GM21717 (cell line): Measurements from ENCODE around the gene CCDC195.

ENCODE experiments used
- ATAC-seq: cut with Tn5 transposase; IDR thresholded peaks from one replicate; pipeline ENCODE4 v1.9.1; 2021; ENCODE audit warnings: mild to moderate bottlenecking, moderate library complexity; ENCODE audit not compliant: unreplicated experiment

CCDC195 gene

GRCh38 chr2:224716201-224716600, at the start of gene CCDC195:
Gene CCDC195, minus strand, starts transcription at chr2:224716365. Its CDS starts 0 bp downstream, at chr2:224716365.
- no peak for ATAC-seq

- ATAC-seq = no peak
Measured at GRCh38 chr2:224764565-224765236, 48.5 kb upstream of the CCDC195 start.

GRCh38 chr2:224757934-224758548, 41.9 kb upstream of the CCDC195 start:
- no peak for ATAC-seq

GRCh38 chr2:224753743-224754540, 37.8 kb upstream of the CCDC195 start:
- ATAC-seq = no peak

- peak; percentile 52 for ATAC-seq
Measured at GRCh38 chr2:224751996-224752698, 36.0 kb upstream of the CCDC195 start.

GRCh38 chr2:224749136-224749535, 33.0 kb upstream of the CCDC195 start:
- ATAC-seq = no peak

GRCh38 chr2:224747765-224748164, 31.6 kb upstream of the CCDC195 start:
- no peak for ATAC-seq

GRCh38 chr2:224736227-224736626, 20.1 kb upstream of the CCDC195 start:
- ATAC-seq = no peak

- no peak for ATAC-seq
Measured at GRCh38 chr2:224734949-224735348, 18.8 kb upstream of the CCDC195 start.

- ATAC-seq = no peak
Measured at GRCh38 chr2:224731665-224732064, 15.5 kb upstream of the CCDC195 start.

GRCh38 chr2:224729435-224729834, 13.3 kb upstream of the CCDC195 start:
- no peak for ATAC-seq

GRCh38 chr2:224724331-224724730, 8.2 kb upstream of the CCDC195 start:
- ATAC-seq = no peak

GRCh38 chr2:224723586-224724217, 7.5 kb upstream of the CCDC195 start:
- peak; percentile 83 for ATAC-seq

- no peak for ATAC-seq
Measured at GRCh38 chr2:224722770-224723169, 6.6 kb upstream of the CCDC195 start.

GRCh38 chr2:224722250-224722649, 6.1 kb upstream of the CCDC195 start:
- ATAC-seq = no peak

GRCh38 chr2:224716921-224717320, 756 bp upstream of the CCDC195 start:
- ATAC-seq = no peak

- no peak for ATAC-seq
Measured at GRCh38 chr2:224711859-224712665, 4.1 kb downstream of the CCDC195 start.

- no peak for ATAC-seq
Measured at GRCh38 chr2:224711381-224711780, 4.8 kb downstream of the CCDC195 start.

GRCh38 chr2:224709301-224709700, 6.9 kb downstream of the CCDC195 start:
- ATAC-seq = no peak

- no peak for ATAC-seq
Measured at GRCh38 chr2:224694502-224694901, 21.7 kb downstream of the CCDC195 start.
